ENCODE data around the gene GGT6.

GGT6 gene

GRCh38 chr17:4551141-4551540 is 9.2 kb downstream of the GGT6 start:
- DNase-seq (ENCODE audit: low spot score), result no peak

- DNase-seq (ENCODE audit: low spot score), result no peak
These were observed 9.8 kb downstream of the GGT6 start for GRCh38 chr17:4550534-4551039.

GRCh38 chr17:4549781-4550533 is 10.4 kb downstream of the GGT6 start:
- DNase-seq (ENCODE audit: low spot score), result no peak

GRCh38 chr17:4548721-4549531 is 11.5 kb downstream of the GGT6 start:
- no peak for DNase-seq (ENCODE audit: low spot score)

- no peak for DNase-seq (ENCODE audit: low spot score)
These were observed 12.3 kb downstream of the GGT6 start for GRCh38 chr17:4548061-4548461.

- DNase-seq (ENCODE audit: low spot score), result no peak
These were observed 13.1 kb downstream of the GGT6 start for GRCh38 chr17:4547118-4547906.

- no peak for DNase-seq (ENCODE audit: low spot score)
These were observed 15.0 kb downstream of the GGT6 start for GRCh38 chr17:4545217-4545951.

DNA sequence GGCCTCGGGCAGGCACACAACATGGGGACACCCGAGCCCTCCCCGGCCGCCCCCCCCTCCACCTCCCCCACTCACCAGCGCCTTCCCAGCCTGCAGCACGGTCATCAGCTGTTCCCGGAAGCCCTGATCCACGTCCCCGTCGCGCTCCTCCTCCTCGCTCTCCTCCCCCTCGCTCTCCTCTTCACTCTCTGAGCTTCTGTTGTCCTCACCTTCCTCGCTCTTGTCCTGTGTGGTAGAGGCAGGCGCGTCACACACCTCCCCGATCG is 15.5 kb downstream of the GGT6 start:
- no peak for DNase-seq (ENCODE audit: low spot score)

DNA sequence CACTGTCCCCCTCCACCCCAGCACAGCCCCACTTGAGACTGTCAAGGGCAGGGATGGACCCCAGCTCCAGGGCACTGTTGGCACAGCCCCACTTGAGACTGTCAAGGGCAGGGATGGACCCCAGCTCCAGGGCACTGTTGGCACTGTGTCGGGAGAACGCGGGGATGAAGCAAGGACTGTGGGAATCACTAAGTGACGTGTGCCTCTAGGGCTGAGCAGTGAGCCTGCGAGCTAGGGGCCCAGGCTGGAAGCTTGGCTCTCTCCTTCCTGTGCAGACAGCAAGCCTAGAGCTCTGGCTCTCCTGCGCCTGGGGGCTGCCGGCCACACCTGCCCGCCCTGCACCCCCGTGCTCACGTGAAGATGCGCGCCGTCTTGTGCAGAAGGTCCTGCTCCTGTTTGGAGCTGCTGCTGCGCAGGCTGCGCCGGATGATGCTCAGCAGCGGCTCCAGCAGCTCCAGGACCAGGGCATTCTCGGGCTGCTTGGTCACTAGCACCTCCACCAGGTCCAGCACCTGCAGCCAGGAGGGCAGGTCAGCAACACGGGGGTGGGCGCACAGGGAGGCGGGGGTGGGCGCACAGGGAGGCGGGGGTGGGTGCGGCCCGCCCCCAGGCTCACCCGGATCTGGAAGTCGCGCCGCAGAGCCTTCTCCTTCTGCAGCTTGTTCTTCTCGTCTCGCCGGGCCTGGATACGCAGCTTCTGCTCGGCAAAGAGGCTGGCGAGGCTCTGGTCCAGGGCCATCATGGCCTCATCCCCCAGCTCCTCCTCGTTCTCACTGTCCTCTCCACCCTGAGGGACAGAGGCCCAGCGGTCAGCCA is 16.0 kb downstream of the GGT6 start:
- no peak for DNase-seq (ENCODE audit: low spot score)

- no peak for DNase-seq (ENCODE audit: low spot score)
These were observed 16.8 kb downstream of the GGT6 start for GRCh38 chr17:4543557-4544026.

DNA sequence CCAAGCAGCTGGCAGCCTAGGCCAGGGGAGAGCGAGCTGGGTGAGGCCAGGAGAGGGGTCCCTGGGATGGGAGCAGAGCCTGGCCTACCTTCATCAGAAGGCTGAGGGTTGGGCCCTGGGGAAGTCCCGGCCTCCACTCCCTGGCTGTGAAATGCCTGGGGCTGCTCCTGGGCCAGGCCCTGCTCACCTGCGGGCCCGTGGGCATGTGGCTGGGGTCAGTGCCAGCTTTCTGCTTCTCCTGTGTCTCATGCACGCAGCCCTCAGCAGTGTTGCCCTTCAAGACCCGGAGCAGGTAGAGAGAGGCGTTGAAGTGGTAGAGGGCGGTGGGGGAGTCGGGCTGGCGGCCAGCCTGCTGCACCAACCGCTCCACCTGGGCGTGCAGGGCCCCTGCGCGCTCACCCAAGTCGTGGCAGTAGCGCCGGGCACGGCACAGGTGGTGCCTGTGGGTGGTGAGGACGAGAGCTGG is 17.6 kb downstream of the GGT6 start:
- DNase-seq (ENCODE audit: low spot score), result no peak

DNA sequence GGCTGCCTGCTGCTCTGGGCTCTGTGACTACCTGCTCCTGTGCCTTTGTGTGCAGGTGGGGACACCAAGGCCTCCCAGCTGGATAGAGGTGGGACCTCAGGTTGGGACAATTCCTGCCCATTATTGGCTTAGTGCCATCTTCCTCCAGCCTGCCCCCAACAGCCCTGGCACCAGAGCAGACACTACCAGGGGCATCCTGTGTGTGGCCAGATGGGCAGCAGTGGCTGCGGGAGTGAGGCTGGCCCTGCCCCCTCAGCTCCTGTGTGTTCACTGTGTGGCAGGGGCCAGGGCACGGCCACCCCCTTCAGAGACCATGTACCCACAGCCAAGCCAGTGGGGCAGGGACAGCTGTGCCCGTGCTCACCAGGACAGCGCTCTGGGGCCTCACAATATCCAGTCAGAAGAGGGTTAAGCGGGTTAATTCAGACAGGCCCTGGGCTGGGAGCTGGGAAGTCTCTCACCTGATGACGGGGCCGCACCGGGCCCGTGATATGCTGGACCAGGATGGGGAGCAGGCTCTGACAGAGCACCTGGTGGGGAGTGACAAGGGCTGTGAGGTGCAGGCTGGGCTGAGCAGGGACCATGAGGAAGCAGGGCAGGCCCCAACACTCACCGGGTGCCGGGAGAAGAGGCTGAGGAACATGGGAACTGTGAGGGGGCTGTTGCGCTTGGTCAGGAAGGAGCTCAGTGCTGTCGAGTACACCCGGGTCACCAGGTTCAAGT is 18.2 kb downstream of the GGT6 start:
- DNase-seq (ENCODE audit: low spot score), result no peak

GRCh38 chr17:4541328-4542002 is 18.9 kb downstream of the GGT6 start:
- DNase-seq (ENCODE audit: low spot score), result no peak

- no peak for DNase-seq (ENCODE audit: low spot score)
These were observed 19.6 kb downstream of the GGT6 start for GRCh38 chr17:4540687-4541327.

DNA sequence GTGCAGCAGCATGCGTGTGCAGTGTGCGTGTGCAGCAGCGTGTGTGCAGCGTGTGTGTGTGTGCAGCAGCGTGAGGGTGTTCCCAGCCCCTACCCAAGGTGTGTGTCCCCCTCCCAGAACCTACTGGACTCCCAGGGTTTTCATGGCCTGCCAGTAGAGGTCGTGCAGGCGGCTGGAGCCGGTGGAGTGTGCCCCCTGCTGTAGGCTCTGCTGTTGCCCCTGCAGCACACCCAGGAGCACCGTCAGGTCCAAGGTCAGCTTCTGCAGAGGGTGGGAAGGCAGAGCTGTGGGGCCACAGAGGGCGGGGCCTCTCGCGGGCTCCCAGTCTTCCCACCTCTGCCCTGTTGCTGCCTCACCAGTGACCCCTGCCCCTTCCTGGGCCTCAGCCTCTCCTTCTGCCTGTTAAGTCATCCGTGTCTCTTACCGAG is 20.1 kb downstream of the GGT6 start:
- no peak for DNase-seq (ENCODE audit: low spot score)

DNA sequence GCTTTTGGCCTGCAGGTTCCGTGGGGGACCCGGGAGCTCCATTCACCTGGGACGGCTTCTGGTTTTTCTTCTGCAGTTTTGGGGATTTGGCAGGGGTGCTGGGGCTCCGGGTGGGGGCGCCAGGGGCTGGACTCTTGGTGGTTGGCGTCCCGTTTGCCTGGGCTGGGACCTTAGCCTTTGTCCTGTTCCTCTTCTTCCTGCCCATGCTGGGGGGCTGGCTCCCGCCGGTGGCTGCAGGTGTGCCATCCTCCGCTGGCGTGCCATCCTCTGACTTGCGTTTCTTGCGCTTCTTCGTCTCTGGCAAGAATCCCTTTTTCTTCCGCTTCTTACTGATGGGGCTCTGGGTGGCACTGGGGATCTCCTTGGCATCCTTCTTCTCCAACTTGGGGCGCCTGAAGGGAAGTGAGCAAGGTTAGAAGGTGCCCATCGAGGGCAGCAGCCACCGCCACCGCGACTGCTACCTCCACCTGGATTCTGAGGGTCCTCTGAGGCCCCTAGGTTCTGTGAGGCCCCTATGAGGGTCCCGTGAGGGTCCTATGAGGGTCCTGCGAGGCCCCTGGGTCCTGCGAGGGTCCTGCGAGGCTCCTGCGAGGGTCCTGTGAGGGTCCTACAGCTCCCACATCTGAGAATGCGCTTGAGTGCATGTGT is 20.7 kb downstream of the GGT6 start:
- DNase-seq (ENCODE audit: low spot score), result no peak

GRCh38 chr17:4539025-4539424 is 21.4 kb downstream of the GGT6 start:
- no peak for DNase-seq (ENCODE audit: low spot score)

GRCh38 chr17:4538236-4539002 is 22.0 kb downstream of the GGT6 start:
- no peak for DNase-seq (ENCODE audit: low spot score)

Measured in AG08395 (cell line).